T-helper 2 cell treated with Interferon-gamma antibody and Interleukin-4, amounts not matched to agents 5 μg/mL and 100 μg/mL, for 36 hours (primary cell): Measurements from ENCODE around the gene SMPDL3A.

Source experiments
- DNase-seq: peaks from one replicate; pipeline ENCODE4 v3.0.0; 2021; ENCODE audit warnings: low spot score
- H3K27ac Mint-ChIP-seq: one replicate; pipeline ENCODE4 v1.8.0; 2021; ENCODE audit warnings: mild to moderate bottlenecking, mixed read lengths
- H3K27me3 Mint-ChIP-seq: one replicate; pipeline ENCODE4 v1.8.0; 2021; ENCODE audit warnings: low read depth, mixed read lengths
- H3K36me3 Mint-ChIP-seq: one replicate; pipeline ENCODE4 v1.8.0; 2021; ENCODE audit warnings: low read depth, mixed read lengths
- H3K4me1 Mint-ChIP-seq: one replicate; pipeline ENCODE4 v1.8.0; 2021; ENCODE audit warnings: low read depth, mixed read lengths
- H3K4me3 Mint-ChIP-seq: one replicate; pipeline ENCODE4 v1.8.0; 2022; ENCODE audit warnings: mild to moderate bottlenecking, moderate library complexity, mixed read lengths
- H3K9me3 Mint-ChIP-seq: one replicate; pipeline ENCODE4 v1.8.0; 2021; ENCODE audit warnings: mixed read lengths

The SMPDL3A gene

GRCh38 chr6:122832459-122832858 is 43.4 kb downstream of the SMPDL3A start:
- no peaks in the 10 kb centered on the region for H3K36me3 Mint-ChIP-seq
- H3K4me1 Mint-ChIP-seq, result no peaks in the 10 kb centered on the region
- peaks cover 15% of the 10 kb centered on the region for H3K27me3 Mint-ChIP-seq
- no peak for DNase-seq
- H3K27ac Mint-ChIP-seq, result no peak overlapping the region
- no peaks in the 10 kb centered on the region for H3K9me3 Mint-ChIP-seq
- no peak overlapping the region for H3K4me3 Mint-ChIP-seq

GRCh38 chr6:122833021-122833491 is 44.0 kb downstream of the SMPDL3A start:
- H3K4me3 Mint-ChIP-seq, result no peak overlapping the region
- H3K27ac Mint-ChIP-seq, result no peak overlapping the region
- H3K4me1 Mint-ChIP-seq, result no peaks in the 10 kb centered on the region
- DNase-seq, result no peak
- no peaks in the 10 kb centered on the region for H3K9me3 Mint-ChIP-seq
- no peaks in the 10 kb centered on the region for H3K36me3 Mint-ChIP-seq
- peaks cover 15% of the 10 kb centered on the region for H3K27me3 Mint-ChIP-seq

DNA sequence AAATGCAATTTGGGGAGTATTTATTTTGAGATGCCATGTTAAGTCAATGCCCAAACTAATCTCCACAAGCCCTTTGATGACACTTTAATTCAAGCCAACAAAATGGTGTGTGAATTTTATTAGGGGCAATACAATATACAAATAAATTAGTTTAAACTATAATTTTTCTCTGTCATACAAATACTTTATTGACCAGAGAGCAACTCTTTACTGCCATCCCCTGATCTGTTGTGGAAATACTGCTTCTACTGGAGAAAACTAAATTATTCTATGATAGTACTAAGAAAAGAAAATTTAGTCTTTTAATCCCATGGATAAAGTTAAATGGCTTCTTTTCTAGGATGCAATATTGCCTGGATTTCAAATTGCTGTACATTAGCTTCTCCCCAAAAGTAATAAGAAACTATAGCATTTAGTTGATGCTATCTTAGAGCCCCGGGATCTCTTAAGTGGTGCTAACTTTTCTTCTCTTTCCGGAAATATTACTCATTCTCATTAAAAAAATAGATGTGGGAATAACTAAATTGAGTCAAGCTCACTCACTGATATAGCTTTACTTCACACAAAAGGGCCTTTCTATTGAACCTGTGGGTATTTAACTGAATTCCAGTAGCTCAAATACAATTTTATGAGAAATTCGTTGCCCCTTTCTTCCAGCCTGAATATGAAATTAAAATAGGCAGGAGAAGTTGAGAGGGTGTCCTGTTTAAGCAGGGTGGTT is 49.2 kb downstream of the SMPDL3A start:
- Mint-ChIP-seq H3K4me3 (no peak overlapping the region), H3K27ac (no peak overlapping the region), H3K9me3 (no peaks in the 10 kb centered on the region), H3K27me3 (peaks cover 16% of the 10 kb centered on the region), H3K4me1 (no peaks in the 10 kb centered on the region), H3K36me3 (no peaks in the 10 kb centered on the region)
- DNase-seq, result no peak

- no peak overlapping the region for H3K27ac Mint-ChIP-seq
- DNase-seq, result peak; percentile 31
Observed at GRCh38 chr6:122839472-122839871, 50.4 kb downstream of the SMPDL3A start.

DNA sequence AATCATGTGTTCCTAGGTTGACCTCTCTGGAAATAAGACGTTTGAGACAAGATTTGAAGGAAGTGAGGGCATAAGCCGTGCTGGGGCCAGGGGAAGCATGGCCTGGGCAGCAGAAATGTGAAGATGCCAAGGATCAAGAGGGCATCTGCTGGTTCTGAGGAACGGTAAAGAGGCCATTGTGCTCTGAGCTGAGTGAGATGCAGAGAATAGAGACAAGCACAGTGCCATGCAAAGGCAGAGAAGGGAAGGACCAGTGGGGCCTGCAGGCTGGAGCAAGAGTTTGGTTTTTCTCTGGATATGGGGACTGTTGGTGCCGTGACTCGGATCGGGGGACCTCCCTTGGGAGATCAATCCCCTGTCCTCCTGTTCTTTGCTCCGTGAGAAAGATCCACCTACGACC is 50.8 kb downstream of the SMPDL3A start:
- no peaks in the 10 kb centered on the region for H3K36me3 Mint-ChIP-seq
- no peak overlapping the region for H3K27ac Mint-ChIP-seq
- no peak for DNase-seq
- H3K4me3 Mint-ChIP-seq, result no peak overlapping the region
- H3K9me3 Mint-ChIP-seq, result no peaks in the 10 kb centered on the region
- H3K4me1 Mint-ChIP-seq, result no peaks in the 10 kb centered on the region
- peaks cover 11% of the 10 kb centered on the region for H3K27me3 Mint-ChIP-seq

More at GRCh38 chr6:122839472-122839871, 50.4 kb downstream of the SMPDL3A start:
- no peaks in the 10 kb centered on the region for H3K36me3 Mint-ChIP-seq
- H3K4me1 Mint-ChIP-seq, result no peaks in the 10 kb centered on the region
- no peak overlapping the region for H3K4me3 Mint-ChIP-seq
- H3K9me3 Mint-ChIP-seq, result no peaks in the 10 kb centered on the region
- H3K27me3 Mint-ChIP-seq, result peaks cover 14% of the 10 kb centered on the region

GRCh38 chr6:122845464-122845863 is 56.4 kb downstream of the SMPDL3A start:
- no peak overlapping the region for H3K27ac Mint-ChIP-seq
- H3K9me3 Mint-ChIP-seq, result no peaks in the 10 kb centered on the region
- no peaks in the 10 kb centered on the region for H3K27me3 Mint-ChIP-seq
- no peak overlapping the region for H3K4me3 Mint-ChIP-seq
- no peaks in the 10 kb centered on the region for H3K4me1 Mint-ChIP-seq
- no peaks in the 10 kb centered on the region for H3K36me3 Mint-ChIP-seq
- no peak for DNase-seq

- H3K4me1 Mint-ChIP-seq, result no peaks in the 10 kb centered on the region
- H3K4me3 Mint-ChIP-seq, result no peak overlapping the region
- no peaks in the 10 kb centered on the region for H3K9me3 Mint-ChIP-seq
- DNase-seq, result no peak
- no peaks in the 10 kb centered on the region for H3K36me3 Mint-ChIP-seq
- H3K27me3 Mint-ChIP-seq, result no peaks in the 10 kb centered on the region
- no peak overlapping the region for H3K27ac Mint-ChIP-seq
Observed at GRCh38 chr6:122845916-122846612, 57.0 kb downstream of the SMPDL3A start.

GRCh38 chr6:122853259-122853995 is 64.4 kb downstream of the SMPDL3A start:
- Mint-ChIP-seq H3K4me3 (no peak overlapping the region), H3K27ac (no peak overlapping the region), H3K4me1 (no peaks in the 10 kb centered on the region), H3K9me3 (no peaks in the 10 kb centered on the region), H3K27me3 (no peaks in the 10 kb centered on the region), H3K36me3 (no peaks in the 10 kb centered on the region)
- no peak for DNase-seq
